CD4-positive, CD25-positive, alpha-beta regulatory T cell (primary cell): ENCODE measurements around the gene FGF13. TPM values are rescaled to one million over a fixed set of nuclear protein-coding genes. Genes with fewer than 3 reads are reported as not detected.

ENCODE experiments used
- ATAC-seq, 2 donors: fragments of 150-1000 bp; cut with Tn5 transposase; one replicate each; pipeline ENCODE4 v1.10.0; 2021; ENCODE audit warnings: low read depth in 2 of 2, moderate number of reproducible peaks in 2 of 2, moderate library complexity in 1 of 2
- DNase-seq, 3 donors: peaks; one replicate each; pipeline versions ENCODE4 v3.0.0 to v3.0.0-alpha.2; 2012 to 2022; ENCODE audit warnings: mixed read lengths in 1 of 3
- H3K27ac ChIP-seq: one replicate; pipeline ENCODE4 v1.7.0; 2013; ENCODE audit warnings: mild to moderate bottlenecking, low read length; ENCODE audit not compliant: insufficient read depth, poor library complexity, severe bottlenecking
- H3K27me3 ChIP-seq: one replicate; pipeline ENCODE4 v1.7.0; 2013; ENCODE audit warnings: low read length; ENCODE audit not compliant: control insufficient read depth, insufficient read depth
- H3K36me3 ChIP-seq: one replicate; pipeline ENCODE4 v1.7.0; 2013; ENCODE audit warnings: mild to moderate bottlenecking, low read length, moderate library complexity; ENCODE audit not compliant: control insufficient read depth, insufficient read depth
- H3K4me1 ChIP-seq: 2 replicates; pipeline ENCODE4 v1.7.0; 2013; ENCODE audit warnings: mild to moderate bottlenecking, low read length; ENCODE audit not compliant: insufficient read depth, control insufficient read depth, poor library complexity, severe bottlenecking
- H3K4me3 ChIP-seq: one replicate; pipeline ENCODE4 v1.7.0; 2013; ENCODE audit warnings: low read depth, mild to moderate bottlenecking, low read length, moderate library complexity
- H3K9me3 ChIP-seq, 2 experiments: 1 replicate in 1 of 2; 2 replicates in 1 of 2; pipeline ENCODE4 v1.7.0; 2013; ENCODE audit warnings: low read length in 2 of 2, mild to moderate bottlenecking in 1 of 2, moderate library complexity in 1 of 2; ENCODE audit not compliant: control insufficient read depth in 2 of 2
- H3K27ac Mint-ChIP-seq, 3 donors: one replicate each; pipeline ENCODE4 v1.8.0; 2020 to 2022; ENCODE audit warnings: mild to moderate bottlenecking in 3 of 3, mixed read lengths in 3 of 3, moderate library complexity in 2 of 3
- H3K27me3 Mint-ChIP-seq: one replicate; pipeline ENCODE4 v1.8.0; 2022; ENCODE audit warnings: mild to moderate bottlenecking, mixed read lengths
- H3K36me3 Mint-ChIP-seq: one replicate; pipeline ENCODE4 v1.8.0; 2020; ENCODE audit warnings: mixed read lengths
- H3K4me1 Mint-ChIP-seq, 4 donors: one replicate each; pipeline ENCODE4 v1.8.0; 2020 to 2022; ENCODE audit warnings: mixed read lengths in 4 of 4, mild to moderate bottlenecking in 1 of 4
- H3K4me3 Mint-ChIP-seq, 4 donors: one replicate each; pipeline ENCODE4 v1.8.0; 2020 to 2022; ENCODE audit warnings: mild to moderate bottlenecking in 4 of 4, mixed read lengths in 4 of 4, moderate library complexity in 3 of 4
- H3K9me3 Mint-ChIP-seq, 7 donors: one replicate each; pipeline ENCODE4 v1.8.0; 2020 to 2022; ENCODE audit warnings: mixed read lengths in 7 of 7, mild to moderate bottlenecking in 3 of 7, moderate library complexity in 2 of 7
- polyA plus RNA-seq, 4 donors: library from polyadenylated mRNA; unstranded; fragments of 300-500 nt; fragmentation: Illumina TruSeq; gene quantifications; one replicate each; pipeline ENCODE4 v1.2.3, GENCODE V29; 2021
- total RNA-seq: library from RNA; stranded (reverse); gene quantifications from one replicate; pipeline ENCODE4 v1.2.3, GENCODE V29; 2022

FGF13 gene
- total RNA-seq (not detected), polyA plus RNA-seq (not detected)

DNA sequence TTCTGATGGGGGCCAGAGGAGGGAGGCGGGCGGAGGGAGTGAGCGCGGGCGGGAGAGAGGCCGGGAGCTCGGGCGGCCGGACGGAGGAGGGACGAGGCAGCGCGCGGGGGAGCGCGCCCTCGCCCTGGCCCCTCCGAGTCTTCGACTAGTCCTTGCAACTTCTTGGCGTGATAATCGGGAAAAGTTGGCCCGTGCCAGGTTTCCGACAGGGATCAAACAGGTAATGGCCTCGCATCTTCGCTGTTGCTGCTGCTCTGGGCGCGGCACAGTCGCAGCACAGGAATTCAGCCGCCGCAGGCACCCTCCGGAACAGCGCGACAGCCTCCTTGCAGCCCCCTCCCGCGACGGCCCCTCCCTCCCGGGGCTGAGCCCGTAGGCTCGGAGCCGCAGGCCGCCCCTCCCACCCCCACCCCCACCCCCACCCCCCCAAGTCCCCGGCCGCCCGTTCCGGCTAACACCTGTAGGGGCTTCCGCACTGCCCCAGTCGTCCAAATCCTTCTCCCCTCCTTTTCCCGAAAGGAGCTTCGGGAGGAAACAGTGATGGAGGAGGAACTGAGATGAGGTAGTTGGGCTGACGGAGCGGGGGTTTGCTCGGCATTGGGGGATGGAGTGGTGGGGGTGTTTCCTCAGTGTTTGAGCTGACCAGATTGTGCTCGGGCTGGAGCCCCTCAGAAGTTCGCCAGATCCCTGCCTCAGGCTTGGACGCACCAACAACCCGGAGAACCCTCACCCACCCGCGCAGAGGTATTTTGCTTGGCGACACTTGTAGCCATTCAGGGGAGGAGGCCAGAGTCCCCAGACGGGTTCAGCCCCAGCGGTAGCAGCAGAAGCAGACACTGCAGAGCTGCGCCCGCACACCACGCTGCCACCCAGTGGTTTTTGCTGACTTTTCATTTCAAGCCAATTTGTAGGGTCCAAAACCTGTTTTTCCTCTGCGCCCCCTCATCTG, at the start of gene FGF13:
Gene FGF13 (minus strand): TSS at position 319 of the 949 bp plus-strand sequence. CDS start 714 bp downstream, outside the sequence.
- DNase-seq (no peak), ATAC-seq (no peak)
- no peak within 1 kb of the TSS for H3K4me3 Mint-ChIP-seq
- Histone ChIP-seq H3K27me3 (no peaks in the 10 kb centered on the region), H3K36me3 (no peaks in the 10 kb centered on the region), H3K4me1 (no peaks in the 10 kb centered on the region), H3K4me3 (no peak within 1 kb of the TSS), H3K27ac (no peak within 1 kb of the TSS), H3K9me3 (no peaks in the 10 kb centered on the region)
- peaks cover 0 to 3% (median 0%) of the 10 kb centered on the region in 7 donors for H3K9me3 Mint-ChIP-seq
- H3K27ac Mint-ChIP-seq: no peak within 1 kb of the TSS
- H3K36me3 Mint-ChIP-seq: no peaks in the 10 kb centered on the region
- no peaks in the 10 kb centered on the region for H3K4me1 Mint-ChIP-seq
- H3K27me3 Mint-ChIP-seq: peaks cover 19% of the 10 kb centered on the region

DNA sequence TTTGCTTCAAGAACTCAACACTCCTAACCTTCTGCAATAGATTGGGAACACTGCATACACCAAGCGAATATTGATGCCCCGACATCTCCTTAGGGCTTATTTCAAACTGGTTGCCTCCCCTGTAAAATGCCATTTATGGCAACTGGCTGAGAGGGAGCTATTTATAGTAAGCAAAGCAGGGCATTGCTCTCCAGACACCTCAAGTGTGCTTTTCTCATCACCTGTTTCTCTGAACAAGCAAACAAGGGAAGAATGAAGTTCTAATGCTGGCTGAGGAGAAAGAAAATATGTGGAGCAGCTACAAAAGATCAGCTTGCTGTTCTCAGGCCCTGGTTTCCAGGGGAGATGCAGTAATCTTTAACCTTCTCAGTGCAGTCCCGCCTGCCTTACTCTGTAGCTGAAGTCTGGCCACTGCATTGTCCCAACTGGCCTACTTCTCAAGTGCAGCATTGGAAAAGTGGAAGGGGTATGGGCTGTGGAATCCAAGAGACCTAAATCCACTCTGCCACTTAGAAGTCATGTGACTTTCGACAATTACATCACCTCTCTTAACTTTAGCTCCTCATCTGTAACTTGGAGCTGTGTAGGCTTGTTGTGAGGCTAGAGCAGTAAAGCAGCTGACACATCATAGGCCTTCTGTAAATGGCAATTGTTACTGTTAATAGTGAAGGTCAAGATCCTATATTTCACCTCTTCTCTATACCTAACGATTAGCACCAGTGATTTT, 47.9 kb upstream of the FGF13 start:
- no peak for DNase-seq
- H3K4me1 ChIP-seq: no peaks in the 10 kb centered on the region
- no peak for ATAC-seq
- Mint-ChIP-seq H3K4me3 (no peak overlapping the region), H3K27ac (no peak overlapping the region), H3K36me3 (no peaks in the 10 kb centered on the region), H3K4me1 (no peaks in the 10 kb centered on the region), H3K9me3 (peaks cover 0 to 3% (median 0%) of the 10 kb centered on the region in 7 donors), H3K27me3 (no peaks in the 10 kb centered on the region)
- H3K27me3 ChIP-seq: no peaks in the 10 kb centered on the region
- no peaks in the 10 kb centered on the region for H3K36me3 ChIP-seq
- no peaks in the 10 kb centered on the region for H3K9me3 ChIP-seq
- no peak overlapping the region for H3K4me3 ChIP-seq
- no peak overlapping the region for H3K27ac ChIP-seq

DNA sequence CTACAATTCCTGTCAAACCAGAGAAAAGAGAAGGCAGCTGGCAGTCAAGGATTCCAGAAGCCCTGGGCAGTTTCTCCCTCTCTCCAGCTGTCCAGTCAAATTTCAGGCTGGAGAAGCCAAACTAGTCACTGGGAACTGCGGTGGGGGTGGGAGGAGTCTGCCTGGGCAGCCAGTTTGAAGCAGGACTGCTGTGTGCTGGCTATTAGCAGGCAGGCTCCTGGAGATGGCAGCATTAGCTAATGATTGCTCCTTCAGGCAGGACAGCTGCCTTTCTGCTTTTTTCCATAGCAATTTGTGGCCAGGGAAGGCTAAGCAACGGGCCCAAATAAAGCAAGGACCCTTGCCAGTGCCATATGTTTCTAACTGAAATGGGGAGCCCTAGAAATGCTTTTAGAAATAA, 44.7 kb upstream of the FGF13 start:
- no peaks in the 10 kb centered on the region for H3K27me3 ChIP-seq
- H3K9me3 ChIP-seq: no peaks in the 10 kb centered on the region
- Mint-ChIP-seq H3K36me3 (no peaks in the 10 kb centered on the region), H3K9me3 (peaks cover 0 to 2% (median 0%) of the 10 kb centered on the region in 7 donors), H3K27me3 (no peaks in the 10 kb centered on the region), H3K27ac (no peak overlapping the region), H3K4me3 (no peak overlapping the region), H3K4me1 (no peaks in the 10 kb centered on the region)
- DNase-seq: no peak
- ATAC-seq: no peak
- H3K27ac ChIP-seq: no peak overlapping the region
- H3K36me3 ChIP-seq: no peaks in the 10 kb centered on the region
- no peaks in the 10 kb centered on the region for H3K4me1 ChIP-seq
- H3K4me3 ChIP-seq: no peak overlapping the region

DNA sequence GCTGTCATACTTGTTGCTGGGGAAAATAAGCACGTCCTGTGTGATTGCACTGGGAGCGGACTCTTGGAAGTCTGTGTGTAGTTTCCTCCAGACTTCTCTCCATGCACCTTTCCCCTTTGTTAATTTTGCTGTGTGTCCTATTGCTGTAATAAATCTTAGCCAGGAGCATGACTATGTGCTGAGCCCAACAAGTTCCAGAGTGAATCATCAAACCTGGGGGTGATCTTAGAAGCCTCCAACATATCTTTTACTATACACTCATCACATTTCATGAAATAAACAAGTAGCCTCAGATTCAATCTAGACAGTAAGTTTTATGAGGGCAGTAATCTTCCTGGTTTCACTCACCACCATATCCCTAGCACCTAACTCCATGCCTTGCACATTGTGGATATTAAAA, 43.3 kb upstream of the FGF13 start:
- H3K4me1 Mint-ChIP-seq: no peaks in the 10 kb centered on the region
- Histone ChIP-seq H3K4me3 (no peak overlapping the region), H3K27me3 (no peaks in the 10 kb centered on the region), H3K9me3 (no peaks in the 10 kb centered on the region), H3K4me1 (no peaks in the 10 kb centered on the region), H3K27ac (no peak overlapping the region), H3K36me3 (no peaks in the 10 kb centered on the region)
- H3K27me3 Mint-ChIP-seq: no peaks in the 10 kb centered on the region
- peaks cover 0 to 2% (median 0%) of the 10 kb centered on the region in 7 donors for H3K9me3 Mint-ChIP-seq
- no peak for DNase-seq
- H3K4me3 Mint-ChIP-seq: no peak overlapping the region
- ATAC-seq: no peak
- no peak overlapping the region for H3K27ac Mint-ChIP-seq
- H3K36me3 Mint-ChIP-seq: no peaks in the 10 kb centered on the region

DNA sequence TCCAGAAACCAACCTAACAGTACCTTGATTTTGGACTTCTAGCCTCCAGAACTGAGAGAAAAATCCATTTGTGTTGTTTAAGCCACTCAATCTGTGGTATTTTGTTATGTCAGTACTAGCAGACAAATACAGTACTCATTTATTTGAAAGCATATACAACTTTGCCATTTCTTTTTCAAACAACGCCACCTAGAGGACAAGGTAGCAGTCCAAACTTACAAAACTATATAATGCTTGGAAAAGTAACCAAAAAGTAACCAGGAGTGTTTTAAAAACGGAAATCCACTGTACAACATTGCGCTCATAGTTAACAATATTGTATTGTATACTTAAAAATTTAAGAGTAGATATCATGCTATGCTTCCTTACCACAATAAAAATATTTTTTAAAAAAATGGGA, 37.0 kb upstream of the FGF13 start:
- no peaks in the 10 kb centered on the region for H3K36me3 ChIP-seq
- no peaks in the 10 kb centered on the region for H3K9me3 ChIP-seq
- Mint-ChIP-seq H3K9me3 (peaks cover 0 to 2% (median 0%) of the 10 kb centered on the region in 7 donors), H3K4me1 (no peaks in the 10 kb centered on the region), H3K4me3 (no peak overlapping the region), H3K27me3 (no peaks in the 10 kb centered on the region), H3K36me3 (no peaks in the 10 kb centered on the region), H3K27ac (no peak overlapping the region)
- H3K27me3 ChIP-seq: no peaks in the 10 kb centered on the region
- no peaks in the 10 kb centered on the region for H3K4me1 ChIP-seq
- DNase-seq: peak in 1 of 3 donors; percentile 25
- ATAC-seq: no peak
- H3K4me3 ChIP-seq: no peak overlapping the region
- H3K27ac ChIP-seq: no peak overlapping the region

DNA sequence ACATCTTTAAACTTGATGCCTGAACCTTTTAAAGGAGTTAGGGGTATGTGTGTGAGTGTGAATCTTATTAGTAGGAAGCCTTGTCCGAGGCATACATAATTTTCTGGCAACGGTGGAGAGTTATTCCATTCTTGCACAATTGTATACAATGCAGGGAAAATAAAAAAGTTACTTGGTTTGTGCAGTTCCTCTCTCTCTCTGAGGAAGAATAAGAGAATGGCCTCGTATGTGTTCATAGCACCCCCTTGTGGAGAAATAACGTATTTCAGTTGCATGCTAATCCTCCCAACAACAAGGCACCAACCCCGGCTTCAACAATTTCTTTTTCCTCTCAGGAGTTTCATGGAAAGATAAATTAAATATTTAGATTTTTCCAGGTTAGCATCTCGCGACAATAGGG, 33.7 kb upstream of the FGF13 start:
- Histone ChIP-seq H3K36me3 (no peaks in the 10 kb centered on the region), H3K27ac (no peak overlapping the region), H3K27me3 (no peaks in the 10 kb centered on the region), H3K9me3 (no peaks in the 10 kb centered on the region), H3K4me3 (no peak overlapping the region), H3K4me1 (no peaks in the 10 kb centered on the region)
- H3K36me3 Mint-ChIP-seq: no peaks in the 10 kb centered on the region
- no peak overlapping the region for H3K27ac Mint-ChIP-seq
- no peaks in the 10 kb centered on the region for H3K9me3 Mint-ChIP-seq
- DNase-seq (peak in 2 of 3 donors; percentile 24 to 55), ATAC-seq (no peak)
- H3K4me3 Mint-ChIP-seq: no peak overlapping the region
- no peaks in the 10 kb centered on the region for H3K4me1 Mint-ChIP-seq
- H3K27me3 Mint-ChIP-seq: no peaks in the 10 kb centered on the region

DNA sequence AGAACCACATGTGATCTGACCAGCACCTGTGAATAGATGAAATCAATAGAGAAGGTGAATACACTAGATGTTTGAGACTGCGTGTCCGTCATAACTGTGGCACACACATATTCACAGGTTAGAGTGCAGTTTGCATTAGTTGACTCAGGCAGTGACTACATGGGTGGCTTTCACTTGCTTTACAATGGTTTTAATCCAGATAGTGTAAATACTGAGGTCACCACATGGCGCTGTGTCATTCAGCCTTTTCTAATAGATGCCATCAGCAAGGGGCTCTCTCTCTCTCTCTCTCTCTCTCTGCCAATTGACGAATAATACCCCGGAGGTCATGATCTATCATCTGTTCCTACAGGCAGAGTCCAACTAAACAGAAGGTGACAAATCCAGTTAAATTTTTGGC, 30.7 kb upstream of the FGF13 start:
- no peaks in the 10 kb centered on the region for H3K9me3 Mint-ChIP-seq
- no peaks in the 10 kb centered on the region for H3K4me1 ChIP-seq
- DNase-seq (no peak), ATAC-seq (no peak)
- no peak overlapping the region for H3K4me3 ChIP-seq
- H3K27me3 Mint-ChIP-seq: no peaks in the 10 kb centered on the region
- H3K4me3 Mint-ChIP-seq: no peak overlapping the region
- H3K27me3 ChIP-seq: no peaks in the 10 kb centered on the region
- H3K36me3 ChIP-seq: no peaks in the 10 kb centered on the region
- H3K27ac ChIP-seq: no peak overlapping the region
- no peaks in the 10 kb centered on the region for H3K36me3 Mint-ChIP-seq
- H3K4me1 Mint-ChIP-seq: no peaks in the 10 kb centered on the region
- no peak overlapping the region for H3K27ac Mint-ChIP-seq
- H3K9me3 ChIP-seq: no peaks in the 10 kb centered on the region
